Measurements from ENCODE around the gene XKR8.
"Not testable (repeated sequence)": the region's sequence is repeated elsewhere in the genome, so short reads cannot be mapped to it uniquely, and the experiment has no call there.

Gene XKR8

GRCh38 chr1:27994060-27994459, 34.3 kb downstream of the XKR8 start:
- no peak for DNase-seq

- DNase-seq = not testable (repeated sequence)
Measured at GRCh38 chr1:27994526-27994925, 34.8 kb downstream of the XKR8 start.

GRCh38 chr1:27999055-27999454, 39.3 kb downstream of the XKR8 start:
- DNase-seq = no peak

- no peak for DNase-seq
Measured at GRCh38 chr1:28002600-28002999, 42.8 kb downstream of the XKR8 start.

GRCh38 chr1:28003117-28003516, 43.3 kb downstream of the XKR8 start:
- DNase-seq = not testable (repeated sequence)

- no peak for DNase-seq
Measured at GRCh38 chr1:28010969-28011368, 51.2 kb downstream of the XKR8 start.

Data from SIG-M5 (cell line).